DMS53 treated with DMSO at 0.1 percent for 48 hours (cell line): ENCODE data around the gene MAGEE1.

Experiments
- DNase-seq: peaks from one replicate; lab custom pipeline; 2025; ENCODE audit not compliant: unreplicated experiment; lab: John Stamatoyannopoulos, UW

MAGEE1 gene, protein sequence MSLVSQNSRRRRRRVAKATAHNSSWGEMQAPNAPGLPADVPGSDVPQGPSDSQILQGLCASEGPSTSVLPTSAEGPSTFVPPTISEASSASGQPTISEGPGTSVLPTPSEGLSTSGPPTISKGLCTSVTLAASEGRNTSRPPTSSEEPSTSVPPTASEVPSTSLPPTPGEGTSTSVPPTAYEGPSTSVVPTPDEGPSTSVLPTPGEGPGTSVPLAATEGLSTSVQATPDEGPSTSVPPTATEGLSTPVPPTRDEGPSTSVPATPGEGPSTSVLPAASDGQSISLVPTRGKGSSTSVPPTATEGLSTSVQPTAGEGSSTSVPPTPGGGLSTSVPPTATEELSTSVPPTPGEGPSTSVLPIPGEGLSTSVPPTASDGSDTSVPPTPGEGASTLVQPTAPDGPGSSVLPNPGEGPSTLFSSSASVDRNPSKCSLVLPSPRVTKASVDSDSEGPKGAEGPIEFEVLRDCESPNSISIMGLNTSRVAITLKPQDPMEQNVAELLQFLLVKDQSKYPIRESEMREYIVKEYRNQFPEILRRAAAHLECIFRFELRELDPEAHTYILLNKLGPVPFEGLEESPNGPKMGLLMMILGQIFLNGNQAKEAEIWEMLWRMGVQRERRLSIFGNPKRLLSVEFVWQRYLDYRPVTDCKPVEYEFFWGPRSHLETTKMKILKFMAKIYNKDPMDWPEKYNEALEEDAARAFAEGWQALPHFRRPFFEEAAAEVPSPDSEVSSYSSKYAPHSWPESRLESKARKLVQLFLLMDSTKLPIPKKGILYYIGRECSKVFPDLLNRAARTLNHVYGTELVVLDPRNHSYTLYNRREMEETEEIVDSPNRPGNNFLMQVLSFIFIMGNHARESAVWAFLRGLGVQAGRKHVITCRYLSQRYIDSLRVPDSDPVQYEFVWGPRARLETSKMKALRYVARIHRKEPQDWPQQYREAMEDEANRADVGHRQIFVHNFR

DNA sequence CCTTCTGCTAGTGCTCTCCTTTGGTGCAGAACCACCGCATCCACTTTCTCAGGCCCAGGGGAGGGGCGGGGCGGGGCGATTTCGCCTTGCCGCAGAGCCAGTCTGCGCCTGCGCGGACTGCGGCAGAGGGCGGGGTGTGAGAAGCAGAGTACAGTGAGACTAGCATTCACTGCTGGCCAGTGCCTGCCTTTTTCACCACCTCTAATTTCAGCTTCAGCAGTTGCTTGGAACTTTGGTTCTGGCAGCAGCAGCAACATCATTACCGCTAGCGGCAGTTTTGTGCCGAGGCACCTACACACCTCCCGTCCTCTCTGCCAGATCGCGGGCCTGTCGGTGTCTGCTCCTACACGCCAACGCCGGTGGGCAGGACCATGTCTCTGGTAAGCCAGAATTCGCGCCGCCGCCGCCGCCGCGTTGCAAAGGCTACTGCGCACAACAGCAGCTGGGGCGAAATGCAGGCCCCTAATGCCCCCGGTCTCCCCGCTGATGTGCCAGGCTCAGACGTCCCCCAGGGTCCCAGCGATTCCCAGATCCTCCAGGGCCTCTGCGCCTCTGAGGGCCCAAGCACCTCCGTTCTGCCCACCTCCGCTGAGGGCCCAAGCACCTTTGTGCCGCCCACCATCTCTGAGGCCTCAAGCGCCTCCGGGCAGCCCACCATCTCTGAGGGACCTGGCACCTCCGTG, at the start of gene MAGEE1:
TSS of gene MAGEE1 (plus strand) at position 151 of the 683 bp plus-strand sequence. CDS start at position 372, 221 bp downstream.
- DNase-seq, result peak; percentile 27

DNA sequence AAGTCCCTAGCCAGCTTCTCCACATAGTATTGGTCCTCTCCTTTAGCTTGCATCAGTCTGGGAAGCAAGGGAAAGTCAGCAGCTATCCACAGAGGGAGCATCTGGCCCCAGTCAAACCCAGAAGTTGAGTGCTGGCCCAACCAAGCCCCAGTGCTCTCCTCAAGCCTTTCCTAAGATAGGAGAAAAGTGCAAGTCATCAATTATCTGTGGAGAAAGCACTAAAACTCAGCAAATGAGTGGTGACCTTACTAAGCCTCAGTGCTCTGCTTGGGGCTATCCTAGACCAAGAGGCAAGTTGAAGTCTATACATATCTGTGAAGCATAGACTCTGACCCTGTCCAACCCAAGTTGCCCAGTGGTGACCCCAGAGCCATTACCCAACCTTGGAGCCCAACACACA, 28.5 kb upstream of the MAGEE1 start:
- DNase-seq, result no peak

DNA sequence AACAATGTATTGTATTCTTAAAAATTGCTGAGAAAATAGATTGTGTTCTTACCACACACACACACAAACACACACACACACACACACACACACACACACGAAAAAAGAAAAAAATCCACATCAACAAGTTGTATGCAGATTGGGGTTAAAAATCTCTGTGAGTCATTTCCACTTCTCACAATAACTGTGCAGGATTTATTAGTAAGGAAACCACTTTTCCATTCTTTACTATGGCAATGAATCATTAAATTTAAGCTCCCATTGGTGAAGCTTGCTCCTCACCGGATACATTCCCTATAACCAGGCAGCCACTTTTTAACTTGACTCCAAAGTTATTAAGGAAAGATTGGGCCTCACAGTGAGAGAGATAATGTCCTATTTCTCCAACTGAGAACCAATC, 19.7 kb upstream of the MAGEE1 start:
- no peak for DNase-seq

DNA sequence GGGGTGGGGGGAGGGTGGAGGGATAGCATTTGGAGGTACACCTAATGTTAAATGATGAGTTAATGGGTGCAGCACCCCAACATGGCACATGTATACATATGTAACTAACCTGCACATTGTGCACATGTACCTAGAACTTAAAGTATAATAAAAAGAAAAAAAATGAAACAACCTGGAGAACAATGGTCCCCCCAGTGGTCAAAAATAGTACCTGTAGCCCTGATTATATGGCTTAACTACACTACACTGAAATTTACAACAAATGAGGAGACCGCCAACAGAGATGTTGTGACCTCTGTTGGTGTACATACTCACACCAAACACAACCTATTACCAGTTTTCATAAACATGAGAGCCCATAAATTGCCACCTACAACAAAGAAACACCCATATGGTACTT, 7.3 kb upstream of the MAGEE1 start:
- DNase-seq, result no peak

DNA sequence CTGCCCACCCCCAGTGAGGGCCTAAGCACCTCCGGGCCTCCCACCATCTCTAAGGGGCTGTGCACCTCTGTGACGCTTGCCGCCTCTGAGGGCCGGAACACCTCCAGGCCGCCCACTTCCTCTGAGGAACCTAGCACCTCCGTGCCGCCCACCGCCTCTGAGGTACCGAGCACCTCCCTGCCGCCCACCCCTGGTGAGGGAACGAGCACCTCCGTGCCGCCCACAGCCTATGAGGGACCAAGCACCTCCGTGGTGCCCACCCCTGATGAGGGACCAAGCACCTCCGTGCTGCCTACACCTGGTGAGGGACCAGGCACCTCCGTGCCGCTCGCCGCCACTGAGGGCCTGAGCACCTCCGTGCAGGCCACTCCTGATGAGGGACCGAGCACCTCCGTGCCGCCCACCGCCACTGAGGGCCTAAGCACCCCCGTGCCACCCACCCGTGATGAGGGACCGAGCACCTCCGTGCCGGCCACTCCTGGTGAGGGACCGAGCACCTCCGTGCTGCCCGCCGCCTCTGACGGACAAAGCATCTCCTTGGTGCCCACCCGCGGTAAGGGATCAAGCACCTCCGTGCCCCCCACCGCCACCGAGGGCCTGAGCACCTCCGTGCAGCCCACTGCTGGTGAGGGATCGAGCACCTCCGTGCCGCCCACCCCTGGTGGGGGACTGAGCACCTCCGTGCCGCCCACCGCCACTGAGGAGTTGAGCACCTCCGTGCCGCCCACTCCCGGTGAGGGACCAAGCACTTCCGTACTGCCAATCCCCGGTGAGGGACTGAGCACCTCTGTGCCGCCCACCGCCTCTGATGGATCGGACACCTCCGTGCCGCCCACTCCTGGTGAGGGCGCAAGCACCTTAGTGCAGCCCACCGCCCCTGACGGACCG, 977 bp downstream of the MAGEE1 start:
- DNase-seq, result no peak

DNA sequence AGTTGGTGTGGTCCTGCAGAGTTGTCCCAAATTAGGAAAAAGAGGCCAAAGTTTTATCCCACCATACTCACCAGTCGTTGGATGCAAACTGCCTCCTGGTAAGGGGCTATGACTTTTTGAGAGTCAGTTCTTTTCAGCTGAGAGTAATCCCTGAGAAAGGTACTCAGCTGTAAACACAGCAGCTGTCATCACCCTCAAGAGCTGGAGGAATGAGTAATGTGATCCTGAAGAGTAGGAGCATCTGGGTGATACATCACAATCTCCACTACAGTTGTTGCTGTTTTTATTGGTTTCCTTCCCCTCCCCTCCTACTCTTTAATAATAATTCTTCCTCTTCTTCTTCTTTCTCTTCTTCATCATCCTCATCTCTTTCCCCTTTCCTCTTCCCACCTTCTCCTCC, 5.7 kb downstream of the MAGEE1 start:
- DNase-seq, result no peak

DNA sequence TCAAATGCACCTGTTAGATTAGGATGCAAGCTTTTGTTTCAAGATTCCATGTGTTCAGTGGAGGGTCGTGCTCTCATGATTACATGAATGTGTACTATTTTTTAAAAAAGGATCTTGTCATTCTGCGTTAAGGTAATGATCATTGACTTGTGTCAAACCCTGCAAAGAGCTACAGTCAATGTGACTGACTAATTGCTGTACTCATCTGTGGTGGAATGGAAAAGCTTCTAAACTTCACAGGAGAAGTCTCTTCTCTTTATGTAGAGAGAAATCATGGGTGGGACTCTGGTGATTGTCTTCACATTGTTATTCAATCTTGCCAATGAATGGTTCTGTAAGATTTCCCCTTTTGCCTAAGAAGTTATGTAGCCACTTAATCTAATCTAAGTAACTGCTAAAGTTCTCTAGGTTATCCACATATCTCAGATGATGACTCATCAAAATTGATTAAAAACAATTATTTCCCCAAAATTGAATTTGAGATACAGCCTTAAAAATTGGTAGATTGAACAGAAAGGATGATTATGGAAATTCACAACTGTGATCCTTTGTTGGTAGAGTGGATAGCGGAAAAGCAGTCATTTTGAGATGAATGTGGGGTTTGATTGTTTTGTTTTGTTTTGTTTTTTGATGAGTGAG, 6.7 kb downstream of the MAGEE1 start:
- no peak for DNase-seq

DNA sequence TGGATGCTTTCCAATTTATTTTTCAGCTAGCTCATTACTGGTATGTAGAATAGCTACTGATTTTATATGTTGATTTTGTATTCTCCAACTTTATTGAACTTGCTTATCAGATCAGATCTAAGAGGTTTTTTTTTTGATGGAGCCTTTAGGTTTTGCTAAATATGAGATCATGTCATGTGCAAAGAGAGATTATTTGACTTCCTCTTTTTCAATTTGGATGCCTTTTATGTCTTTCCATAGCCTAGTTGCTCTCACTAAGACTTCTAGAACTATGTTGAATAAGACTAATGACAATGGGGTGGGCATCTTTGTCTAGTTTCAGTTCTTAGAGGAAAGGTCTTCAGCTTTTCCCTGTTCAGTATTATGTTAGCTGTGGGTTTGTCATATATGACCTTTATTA, 11.7 kb downstream of the MAGEE1 start:
- DNase-seq, result no peak

DNA sequence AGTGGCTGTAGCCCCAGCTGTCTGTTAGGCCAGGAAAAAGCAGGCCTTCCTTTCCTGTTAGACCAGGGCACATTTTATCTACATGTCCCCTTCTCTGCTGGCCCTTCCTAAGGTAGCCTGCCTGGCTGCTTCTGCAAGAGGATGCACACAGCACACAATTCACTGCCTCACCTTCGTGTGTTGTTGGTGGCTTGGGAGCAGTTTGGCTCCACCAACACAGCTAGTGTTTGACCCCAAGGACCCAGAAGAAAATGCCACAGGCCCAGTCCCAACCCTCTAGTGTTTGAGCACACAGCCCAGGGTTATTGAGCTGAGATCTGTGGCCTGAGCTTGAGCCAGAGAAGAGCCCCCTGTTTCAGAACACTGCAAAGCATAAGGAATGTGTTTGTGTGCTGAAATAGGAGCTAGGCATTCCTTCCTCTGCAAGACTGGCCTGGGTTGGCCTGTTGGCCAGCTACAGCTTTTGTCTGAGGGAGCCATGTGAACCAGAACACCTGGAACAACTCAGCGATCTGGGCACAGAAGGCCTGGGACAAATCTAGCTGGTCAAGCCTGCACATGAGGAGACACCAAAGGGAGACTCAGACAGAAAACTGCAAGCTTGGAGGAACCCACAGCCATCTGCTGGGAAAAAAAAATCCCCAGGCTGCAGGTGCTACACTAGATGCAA, 26.4 kb downstream of the MAGEE1 start:
- DNase-seq, result no peak

DNA sequence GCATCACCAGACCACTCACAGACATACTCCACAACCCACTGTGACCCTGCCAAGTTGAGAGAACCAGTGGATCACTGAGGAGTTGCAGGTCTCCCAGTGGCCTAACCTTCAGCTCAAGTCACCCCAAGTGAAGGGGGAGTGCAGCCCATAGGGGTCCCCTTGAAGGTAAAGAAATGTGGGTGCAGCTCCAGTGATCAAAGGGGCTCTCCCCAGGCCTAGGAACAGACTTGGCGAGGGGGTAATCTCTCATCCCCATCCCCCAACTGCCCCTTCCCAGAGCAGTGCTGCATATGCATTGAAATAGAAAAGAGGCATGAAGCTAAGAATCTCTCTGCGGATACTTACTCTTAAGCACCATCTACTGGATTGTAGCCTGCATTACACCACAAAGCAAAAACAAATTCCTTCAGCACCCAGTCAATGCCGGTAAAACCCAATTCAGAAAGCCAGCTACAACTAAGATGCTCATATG, 27.0 kb downstream of the MAGEE1 start:
- no peak for DNase-seq

DNA sequence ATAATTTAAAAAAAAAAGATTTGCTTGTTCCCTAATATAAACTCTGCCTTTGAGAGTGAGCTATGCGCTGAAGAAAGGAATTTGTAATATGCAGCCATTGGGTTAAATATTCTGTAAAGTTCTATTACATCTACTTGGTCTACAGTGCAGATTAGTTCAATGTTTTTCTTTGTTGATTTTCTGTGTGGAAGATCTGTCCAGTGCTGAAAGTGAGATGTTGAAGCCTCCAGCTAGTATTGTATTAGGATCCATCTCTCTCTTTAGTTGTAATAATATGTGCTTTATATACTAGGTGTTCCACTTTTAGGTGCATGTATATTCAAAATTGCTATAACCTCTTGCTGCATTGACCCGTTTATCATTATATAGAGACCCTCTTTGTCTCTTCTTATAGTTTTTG, 49.8 kb downstream of the MAGEE1 start:
- no peak for DNase-seq
